ENCODE measurements around the gene SPATA31C2.
"Not testable (repeated sequence)": the region's sequence is repeated elsewhere in the genome, so short reads cannot be mapped to it uniquely, and the experiment has no call there.

The SPATA31C2 gene

DNA sequence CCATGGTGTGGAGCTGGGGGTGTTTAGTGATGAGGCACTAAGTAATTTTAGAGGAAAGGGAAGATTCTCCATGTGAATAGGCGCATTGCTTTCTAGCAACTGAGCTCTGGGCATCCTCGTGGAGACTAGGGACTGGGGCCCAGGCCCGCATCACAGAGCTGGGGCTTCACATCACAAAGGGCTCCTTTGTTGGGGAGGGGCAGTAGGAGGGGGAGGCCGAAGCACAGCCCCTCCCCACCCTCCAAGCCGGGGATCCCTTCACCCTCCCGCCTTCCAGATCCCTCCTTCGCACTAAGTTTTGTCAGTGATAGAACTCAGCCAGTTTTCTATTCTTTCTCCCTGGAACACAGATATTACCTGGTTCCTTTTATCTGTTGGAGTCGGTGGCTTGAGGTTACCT lies at the start of gene SPATA31C2:
TSS of gene SPATA31C2 (minus strand) at position 101 of the 400 bp plus-strand sequence. CDS start at position 72, 29 bp downstream.
- H3K9me3 ChIP-seq (ENCODE audit: control insufficient read depth, low read length); H3K4me1 ChIP-seq; H3K27me3 ChIP-seq (ENCODE audit: control insufficient read depth, insufficient read depth, low read length); H3K4me2 ChIP-seq (ENCODE audit: low read length); H3K4me3 ChIP-seq (ENCODE audit: low read depth, low read length); H3K36me3 ChIP-seq (ENCODE audit: control insufficient read depth, insufficient read depth, low read length); H3K79me2 ChIP-seq; H3K27ac ChIP-seq; H2AFZ ChIP-seq; H3K9ac ChIP-seq: not testable (repeated sequence)

DNA sequence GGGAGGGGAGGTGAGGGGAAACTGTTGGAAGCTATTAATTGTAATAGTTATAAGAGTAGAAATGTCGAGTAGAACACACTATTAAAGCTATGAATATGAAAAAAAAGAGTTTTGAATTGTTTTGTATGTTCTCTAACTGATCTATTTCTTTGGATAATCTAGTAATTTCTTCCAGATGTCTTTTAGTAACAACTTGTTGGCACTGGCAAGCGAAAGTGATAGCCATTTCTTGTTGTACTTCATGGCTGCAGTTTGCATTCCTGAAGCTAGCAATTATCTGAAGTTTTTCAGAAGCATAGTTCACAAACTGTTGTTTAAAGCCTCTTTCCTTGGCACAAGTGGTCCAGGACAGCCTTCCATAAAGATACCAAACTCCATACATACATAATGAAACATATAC lies 49.4 kb upstream of the SPATA31C2 start:
- Histone ChIP-seq H3K4me3 (ENCODE audit: low read depth, low read length) (no peak overlapping the region), H3K9ac (no peak overlapping the region), H3K36me3 (ENCODE audit: control insufficient read depth, insufficient read depth, low read length) (no peaks in the 10 kb centered on the region), H3K9me3 (ENCODE audit: control insufficient read depth, low read length) (no peaks in the 10 kb centered on the region), H3K4me2 (ENCODE audit: low read length) (no peak overlapping the region), H3K27ac (no peak overlapping the region), H3K79me2 (no peaks in the 10 kb centered on the region), H3K4me1 (no peaks in the 10 kb centered on the region), H3K27me3 (ENCODE audit: control insufficient read depth, insufficient read depth, low read length) (no peaks in the 10 kb centered on the region), H2AFZ (no peak overlapping the region)
- TF ChIP-seq, protein P1, sequence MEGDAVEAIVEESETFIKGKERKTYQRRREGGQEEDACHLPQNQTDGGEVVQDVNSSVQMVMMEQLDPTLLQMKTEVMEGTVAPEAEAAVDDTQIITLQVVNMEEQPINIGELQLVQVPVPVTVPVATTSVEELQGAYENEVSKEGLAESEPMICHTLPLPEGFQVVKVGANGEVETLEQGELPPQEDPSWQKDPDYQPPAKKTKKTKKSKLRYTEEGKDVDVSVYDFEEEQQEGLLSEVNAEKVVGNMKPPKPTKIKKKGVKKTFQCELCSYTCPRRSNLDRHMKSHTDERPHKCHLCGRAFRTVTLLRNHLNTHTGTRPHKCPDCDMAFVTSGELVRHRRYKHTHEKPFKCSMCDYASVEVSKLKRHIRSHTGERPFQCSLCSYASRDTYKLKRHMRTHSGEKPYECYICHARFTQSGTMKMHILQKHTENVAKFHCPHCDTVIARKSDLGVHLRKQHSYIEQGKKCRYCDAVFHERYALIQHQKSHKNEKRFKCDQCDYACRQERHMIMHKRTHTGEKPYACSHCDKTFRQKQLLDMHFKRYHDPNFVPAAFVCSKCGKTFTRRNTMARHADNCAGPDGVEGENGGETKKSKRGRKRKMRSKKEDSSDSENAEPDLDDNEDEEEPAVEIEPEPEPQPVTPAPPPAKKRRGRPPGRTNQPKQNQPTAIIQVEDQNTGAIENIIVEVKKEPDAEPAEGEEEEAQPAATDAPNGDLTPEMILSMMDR (IDR thresholded peaks at IDR 0.05) = no peak

GRCh38 chr9:88186495-88187110 lies 48.3 kb upstream of the SPATA31C2 start:
- no peaks in the 10 kb centered on the region for H3K27me3 ChIP-seq (ENCODE audit: control insufficient read depth, insufficient read depth, low read length)
- H3K4me2 ChIP-seq (ENCODE audit: low read length) = no peak overlapping the region
- no peaks in the 10 kb centered on the region for H3K36me3 ChIP-seq (ENCODE audit: control insufficient read depth, insufficient read depth, low read length)
- H3K9me3 ChIP-seq (ENCODE audit: control insufficient read depth, low read length) = no peaks in the 10 kb centered on the region
- H3K9ac ChIP-seq = no peak overlapping the region
- TF ChIP-seq, protein P1 (IDR thresholded peaks at IDR 0.05) = no peak
- H3K4me3 ChIP-seq (ENCODE audit: low read depth, low read length) = no peak overlapping the region
- no peaks in the 10 kb centered on the region for H3K79me2 ChIP-seq
- H3K4me1 ChIP-seq = no peaks in the 10 kb centered on the region
- no peak overlapping the region for H3K27ac ChIP-seq
- no peak overlapping the region for H2AFZ ChIP-seq

- H3K36me3 ChIP-seq (ENCODE audit: control insufficient read depth, insufficient read depth, low read length) = no peaks in the 10 kb centered on the region
- no peaks in the 10 kb centered on the region for H3K27me3 ChIP-seq (ENCODE audit: control insufficient read depth, insufficient read depth, low read length)
- H3K9me3 ChIP-seq (ENCODE audit: control insufficient read depth, low read length) = no peaks in the 10 kb centered on the region
- no peaks in the 10 kb centered on the region for H3K4me1 ChIP-seq
- H3K4me3 ChIP-seq (ENCODE audit: low read depth, low read length) = no peak overlapping the region
- H3K79me2 ChIP-seq = no peaks in the 10 kb centered on the region
- no peak overlapping the region for H3K9ac ChIP-seq
- no peak overlapping the region for H2AFZ ChIP-seq
- no peak overlapping the region for H3K27ac ChIP-seq
- TF ChIP-seq, protein P1 (IDR thresholded peaks at IDR 0.05) = no peak
- no peak overlapping the region for H3K4me2 ChIP-seq (ENCODE audit: low read length)
Measured at GRCh38 chr9:88184976-88185375, 46.7 kb upstream of the SPATA31C2 start.

GRCh38 chr9:88183798-88184495 lies 45.7 kb upstream of the SPATA31C2 start:
- no peak overlapping the region for H3K9ac ChIP-seq
- H3K27me3 ChIP-seq (ENCODE audit: control insufficient read depth, insufficient read depth, low read length) = no peaks in the 10 kb centered on the region
- no peak overlapping the region for H3K27ac ChIP-seq
- H3K36me3 ChIP-seq (ENCODE audit: control insufficient read depth, insufficient read depth, low read length) = no peaks in the 10 kb centered on the region
- no peaks in the 10 kb centered on the region for H3K79me2 ChIP-seq
- TF ChIP-seq, protein P1 (IDR thresholded peaks at IDR 0.05) = no peak
- H3K4me3 ChIP-seq (ENCODE audit: low read depth, low read length) = no peak overlapping the region
- no peaks in the 10 kb centered on the region for H3K4me1 ChIP-seq
- no peaks in the 10 kb centered on the region for H3K9me3 ChIP-seq (ENCODE audit: control insufficient read depth, low read length)
- no peak overlapping the region for H2AFZ ChIP-seq
- no peak overlapping the region for H3K4me2 ChIP-seq (ENCODE audit: low read length)

All from parathyroid adenoma (tissue), 2 donors.